Medulla oblongata (tissue), 1 donor: ENCODE measurements around the gene GLO1.
"Not testable (repeated sequence)": the region's sequence is repeated elsewhere in the genome, so short reads cannot be mapped to it uniquely, and the experiment has no call there.

ENCODE experiments used
- DNase-seq: peaks from one replicate; pipeline ENCODE4 v3.0.0-alpha.2; 2015; ENCODE audit errors: extremely low spot score

GLO1 gene

DNA sequence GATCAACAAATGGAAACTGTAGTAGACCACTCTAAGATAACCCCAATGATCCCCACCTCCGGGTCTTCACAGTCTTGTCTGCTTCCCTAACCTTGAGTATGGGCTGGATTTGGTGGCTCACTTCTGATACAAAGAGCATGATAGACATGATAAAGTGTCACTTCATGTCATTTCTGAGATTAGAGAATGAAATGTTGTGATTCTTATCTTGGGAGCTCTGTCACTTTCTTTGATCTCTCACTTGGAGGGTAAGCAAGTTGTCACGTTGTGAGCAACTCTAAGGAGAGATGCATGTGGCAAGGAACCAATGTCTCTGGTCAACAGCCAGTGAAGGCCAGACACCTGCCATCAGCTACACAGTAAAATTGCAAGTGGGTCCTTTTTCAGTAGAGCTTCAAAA, 3.0 kb upstream of the GLO1 start:
- no peak for DNase-seq

DNA sequence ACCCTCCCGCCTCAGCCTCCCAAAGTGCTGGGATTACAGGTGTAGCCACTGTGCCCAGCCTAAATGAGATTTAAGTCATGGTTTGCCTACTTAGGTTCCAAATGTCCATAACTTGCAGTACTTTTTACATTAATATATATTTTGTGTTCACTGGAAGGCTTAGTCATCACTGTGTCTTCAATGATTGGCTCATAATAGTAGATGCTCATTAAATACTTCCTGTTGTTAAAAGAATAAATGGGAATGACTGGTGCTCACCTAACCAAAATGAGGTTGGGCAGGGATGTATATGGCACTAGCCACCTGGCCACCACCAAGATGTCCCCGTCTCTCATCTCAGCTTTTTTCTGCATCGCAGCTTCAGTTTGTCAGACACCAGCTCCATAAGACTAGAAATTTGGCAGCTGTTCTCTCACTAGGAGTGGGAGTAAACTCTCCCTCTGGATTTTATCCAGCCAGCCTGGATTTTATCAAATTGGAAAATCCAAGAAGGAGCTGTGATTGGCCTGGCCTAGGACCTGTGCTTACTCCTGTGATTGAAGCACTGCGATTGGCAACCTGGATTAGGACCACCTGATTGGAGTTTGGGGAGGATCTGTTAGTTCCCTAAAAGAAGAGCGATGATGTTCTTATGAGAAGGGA, 1.1 kb upstream of the GLO1 start:
- DNase-seq, result no peak

DNA sequence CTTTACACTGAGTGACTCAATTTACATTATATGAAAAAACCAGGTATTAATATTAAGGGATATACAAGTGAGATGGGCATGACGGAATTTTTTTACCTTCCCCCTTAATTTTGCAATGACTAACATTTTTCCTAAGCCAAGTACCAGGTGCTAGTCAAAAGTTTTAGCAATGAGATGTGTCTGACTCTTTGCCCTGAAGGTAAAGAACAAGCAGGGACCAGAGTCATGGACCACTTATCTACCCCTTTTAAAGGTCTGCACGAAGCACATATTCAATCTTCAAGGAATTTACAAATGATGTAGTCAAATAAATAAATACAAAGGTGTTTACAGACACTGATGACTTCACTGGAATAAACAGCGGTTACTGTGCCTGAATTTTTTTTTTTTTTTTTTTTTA, 1.4 kb downstream of the GLO1 start:
- no peak for DNase-seq

DNA sequence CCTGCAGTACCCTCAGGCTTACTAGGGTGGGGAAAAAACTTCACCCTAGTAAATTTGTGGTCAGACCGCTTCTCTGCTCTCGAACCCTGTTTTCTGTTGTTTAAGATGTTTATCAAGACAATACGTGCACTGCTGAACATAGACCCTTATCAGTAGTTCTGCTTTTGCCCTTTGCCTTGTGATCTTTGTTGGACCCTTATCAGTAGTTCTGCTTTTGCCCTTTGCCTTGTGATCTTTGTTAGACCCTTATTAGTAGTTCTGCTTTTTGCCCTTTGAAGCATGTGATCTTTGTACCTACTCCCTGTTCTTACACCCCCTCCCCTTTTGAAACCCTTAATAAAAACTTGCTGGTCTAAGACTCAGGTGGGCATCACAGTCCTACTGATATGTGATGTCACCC, 3.2 kb downstream of the GLO1 start:
- not testable (repeated sequence) for DNase-seq

DNA sequence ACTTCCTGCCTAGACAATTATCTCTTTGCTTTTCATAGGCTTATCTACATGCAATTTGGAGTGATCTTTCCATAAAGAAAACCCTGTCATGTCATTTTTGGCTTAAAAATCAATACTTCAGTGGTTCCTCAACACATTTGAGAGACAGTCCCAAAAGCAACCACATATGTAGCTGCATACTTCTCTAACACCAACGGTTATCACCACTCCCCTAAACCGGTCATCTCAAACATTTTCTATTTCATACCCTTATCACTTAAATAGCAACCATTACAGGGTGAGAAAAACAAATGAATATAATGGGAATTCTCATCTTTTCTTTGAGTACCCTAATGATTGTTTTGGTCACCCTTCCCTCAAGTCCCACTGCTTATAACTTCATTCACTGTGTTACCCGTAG, 5.1 kb downstream of the GLO1 start:
- DNase-seq, result no peak

DNA sequence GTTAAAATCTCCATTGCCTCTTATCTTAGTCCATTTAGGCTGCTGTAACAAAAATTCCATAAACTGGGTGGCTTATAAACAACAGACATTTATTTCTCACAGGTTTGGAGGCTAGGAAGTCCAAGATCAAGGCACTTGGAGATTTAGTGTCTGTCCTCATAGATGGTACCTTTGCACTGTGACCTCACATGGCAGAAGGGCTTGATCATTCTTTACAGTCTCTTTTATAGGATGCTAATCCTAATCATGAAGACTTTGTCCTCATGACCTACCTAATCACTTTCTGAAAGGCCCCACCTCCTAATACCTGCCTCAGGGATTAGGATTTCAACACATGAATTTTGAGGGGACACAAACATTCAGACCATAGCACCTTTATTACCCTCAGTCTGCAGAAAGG, 6.6 kb downstream of the GLO1 start:
- no peak for DNase-seq

DNA sequence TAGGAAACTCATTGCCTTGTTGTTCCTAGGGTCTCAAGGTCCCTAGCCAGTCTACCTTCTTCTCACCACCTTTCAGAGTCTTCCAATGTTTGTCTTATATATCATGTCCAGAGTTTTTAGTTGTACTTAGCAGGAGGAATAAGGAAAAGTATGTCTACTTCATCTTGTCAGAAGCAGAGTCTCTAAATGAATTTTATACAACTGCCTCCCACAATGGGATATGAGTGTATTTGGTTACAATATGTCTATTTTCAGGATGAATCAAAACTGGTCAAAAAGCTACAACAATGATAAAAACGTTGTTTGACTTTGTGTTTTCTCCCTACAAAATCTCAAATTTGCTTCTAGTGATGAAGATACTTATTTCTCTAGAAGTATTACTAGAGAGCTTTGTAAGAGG, 7.0 kb downstream of the GLO1 start:
- DNase-seq, result no peak

DNA sequence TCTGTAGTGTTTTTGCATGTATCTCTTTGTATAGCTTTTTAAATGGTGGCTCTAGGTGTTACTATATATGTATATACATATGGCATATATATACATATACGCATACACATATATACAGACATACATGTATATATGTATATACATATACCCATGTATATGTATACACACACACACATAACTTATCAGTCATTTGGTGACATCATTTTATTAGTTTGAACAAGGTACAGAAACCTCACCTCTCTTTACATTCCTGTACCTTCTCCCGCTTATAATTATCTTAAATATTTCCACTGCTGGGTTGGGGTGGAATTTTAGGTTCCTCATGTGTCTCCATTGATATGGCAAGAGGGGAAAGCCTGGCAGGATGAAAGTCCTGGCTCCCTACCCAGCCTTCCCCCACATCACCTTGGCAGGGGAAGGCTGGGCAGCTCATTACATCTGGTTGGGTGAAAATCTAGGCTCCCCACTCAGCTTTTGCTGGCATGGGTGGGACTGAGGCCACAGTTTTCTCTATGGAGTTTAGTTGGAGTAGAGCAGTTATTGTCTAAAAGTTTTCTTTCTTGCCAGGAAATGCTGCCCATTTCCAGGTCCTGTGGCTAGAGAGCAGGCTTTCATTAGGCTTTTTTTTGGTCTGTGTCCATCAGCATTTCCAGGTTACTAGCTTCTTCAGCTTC, 7.6 kb downstream of the GLO1 start:
- DNase-seq, result peak; percentile 69

DNA sequence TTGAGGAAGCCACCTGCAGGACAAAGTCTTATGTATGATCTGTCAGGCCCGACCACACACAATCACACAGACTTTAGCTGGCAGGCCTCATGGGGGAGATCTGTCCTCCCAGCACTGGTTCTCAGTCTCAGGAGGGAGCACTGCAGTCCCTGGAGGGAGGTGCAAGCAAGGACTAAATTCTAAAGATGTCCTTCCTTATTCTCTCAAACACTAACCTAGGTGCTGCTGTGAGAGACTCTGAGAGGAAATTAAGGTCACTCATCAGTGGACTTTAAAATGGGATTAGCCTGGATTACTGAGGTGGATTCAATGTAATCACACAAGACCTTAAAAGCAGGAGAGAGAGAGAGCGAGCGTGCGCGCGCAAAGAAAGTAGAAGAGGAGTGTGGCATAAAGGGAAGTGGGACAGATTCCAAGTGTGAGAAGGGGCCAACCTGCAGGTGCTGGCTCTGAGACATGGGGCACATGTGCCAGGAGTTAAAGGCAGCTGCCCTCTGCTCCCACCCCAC, 14.3 kb downstream of the GLO1 start:
- DNase-seq, result no peak

DNA sequence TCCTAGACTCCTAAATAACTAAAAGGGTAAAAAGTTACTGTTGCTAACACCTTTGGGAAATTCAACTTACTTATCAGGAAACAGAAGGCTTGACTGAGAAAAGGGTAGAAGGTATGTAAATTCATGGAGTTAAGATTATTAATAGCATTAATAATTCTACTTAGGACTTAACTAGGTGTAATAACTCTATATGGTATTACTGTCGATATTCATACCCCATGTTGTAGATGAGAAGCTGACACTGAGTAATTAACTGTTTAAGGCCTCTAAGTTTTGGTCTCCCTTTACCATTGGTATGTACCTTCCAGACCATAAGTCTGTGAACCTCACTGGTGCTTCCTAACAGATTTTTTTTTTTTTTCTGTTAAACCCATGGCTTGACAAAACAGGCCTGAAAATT, 15.4 kb downstream of the GLO1 start:
- no peak for DNase-seq

DNA sequence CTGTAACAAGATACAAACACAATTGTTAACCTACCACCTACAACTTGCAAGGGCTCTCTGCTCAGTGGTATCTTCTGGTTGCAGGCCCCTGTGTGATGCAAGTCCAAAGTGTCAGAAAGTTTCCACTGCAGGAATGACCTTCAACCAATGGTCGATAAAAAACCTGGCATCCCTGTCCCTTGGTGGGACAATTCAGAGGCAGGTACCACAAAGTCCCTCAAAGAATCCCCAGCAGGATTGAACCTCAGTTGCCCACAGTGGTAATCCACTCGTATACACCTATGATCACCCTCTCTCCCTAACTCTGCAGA, 15.9 kb downstream of the GLO1 start:
- DNase-seq, result no peak

DNA sequence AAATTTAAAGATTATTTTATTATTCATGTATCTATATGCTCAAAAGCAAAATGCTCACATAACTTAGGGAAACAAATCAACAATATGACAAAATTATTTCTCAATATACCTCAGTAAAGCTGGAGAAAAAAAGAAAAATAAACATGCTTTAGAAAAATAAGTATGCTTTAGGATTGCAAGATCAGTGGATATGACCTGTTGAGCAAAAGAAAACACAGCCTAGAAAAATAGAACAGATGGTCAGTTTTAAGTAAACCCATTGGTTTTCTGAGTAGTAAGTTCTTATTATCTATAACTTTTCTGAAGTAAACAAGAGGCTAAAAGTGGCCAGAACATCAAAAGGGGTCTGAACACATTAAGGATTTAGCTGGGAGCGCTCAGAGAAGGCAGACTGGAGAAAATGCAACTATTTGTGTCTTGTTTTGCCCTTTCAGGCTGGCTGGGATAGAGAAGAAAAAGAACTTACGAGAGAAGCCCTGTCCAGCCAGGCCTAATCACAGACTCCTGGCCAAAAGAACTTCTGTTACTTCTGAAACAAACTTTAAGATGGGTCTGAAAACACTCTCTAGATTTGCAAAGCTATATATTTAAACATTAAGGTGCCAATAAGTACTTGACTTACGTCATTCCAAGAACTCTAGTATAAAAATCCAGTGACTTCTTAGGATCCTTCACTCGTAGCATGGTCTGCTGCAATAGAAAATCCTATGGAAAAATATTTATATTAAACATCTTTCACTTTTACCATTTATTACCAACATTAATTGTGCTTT, 16.5 kb downstream of the GLO1 start:
- DNase-seq, result peak; percentile 20

DNA sequence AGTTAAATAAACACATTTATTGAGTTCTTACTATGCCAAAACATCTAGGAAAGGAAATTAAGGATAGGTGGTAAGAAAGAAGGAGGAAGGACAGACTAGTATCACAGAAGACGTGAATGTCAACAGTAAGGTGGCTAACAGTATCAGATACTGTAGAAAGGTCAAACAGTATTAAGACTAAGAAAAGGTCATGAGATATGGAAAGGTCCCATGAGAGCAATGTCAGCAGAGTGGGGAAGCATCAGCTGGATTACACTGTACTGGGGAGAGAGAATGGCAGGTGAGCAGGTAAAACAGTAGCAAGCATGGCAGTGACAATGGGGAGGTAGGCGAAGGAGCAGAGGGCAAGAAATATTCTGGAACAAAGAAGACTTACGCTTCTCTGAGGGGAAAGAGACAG, 18.0 kb downstream of the GLO1 start:
- DNase-seq, result no peak

DNA sequence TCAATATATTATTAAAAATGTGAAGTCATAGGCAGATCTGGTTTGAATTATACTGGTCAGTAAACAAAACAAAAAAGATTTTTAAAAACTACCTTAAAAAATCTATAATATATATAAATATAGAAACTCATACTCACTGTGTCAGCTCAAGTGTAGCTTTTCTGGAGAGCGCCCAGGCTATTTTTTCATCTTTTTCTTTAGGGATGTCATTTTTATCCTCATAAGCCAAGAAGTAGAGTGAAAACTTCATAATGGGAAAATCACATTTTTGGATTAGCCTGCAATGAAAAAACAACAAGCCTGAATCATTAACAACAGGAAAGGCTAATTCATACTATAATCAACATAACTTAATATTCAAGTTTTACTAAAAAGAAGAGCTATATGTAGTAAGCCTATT, 18.7 kb downstream of the GLO1 start:
- DNase-seq, result no peak

DNA sequence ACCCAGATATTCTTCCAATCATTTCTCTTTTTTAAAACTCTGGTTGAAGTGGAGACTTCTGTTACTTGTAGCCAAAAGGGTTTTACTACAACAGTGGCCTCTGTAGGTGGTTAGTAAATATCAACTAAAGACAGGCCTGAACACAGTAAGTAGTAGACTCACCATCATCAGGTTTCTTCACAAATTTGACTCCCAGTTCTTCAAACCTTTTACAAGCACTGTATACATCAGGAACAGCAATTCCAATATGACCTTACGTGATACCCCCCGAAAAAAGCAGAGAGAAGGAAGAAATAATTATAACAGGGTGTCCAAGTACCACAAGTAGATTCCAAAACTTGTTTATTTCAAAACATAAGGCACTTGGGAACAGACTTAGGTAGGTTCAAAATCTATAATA, 21.1 kb downstream of the GLO1 start:
- DNase-seq, result no peak

DNA sequence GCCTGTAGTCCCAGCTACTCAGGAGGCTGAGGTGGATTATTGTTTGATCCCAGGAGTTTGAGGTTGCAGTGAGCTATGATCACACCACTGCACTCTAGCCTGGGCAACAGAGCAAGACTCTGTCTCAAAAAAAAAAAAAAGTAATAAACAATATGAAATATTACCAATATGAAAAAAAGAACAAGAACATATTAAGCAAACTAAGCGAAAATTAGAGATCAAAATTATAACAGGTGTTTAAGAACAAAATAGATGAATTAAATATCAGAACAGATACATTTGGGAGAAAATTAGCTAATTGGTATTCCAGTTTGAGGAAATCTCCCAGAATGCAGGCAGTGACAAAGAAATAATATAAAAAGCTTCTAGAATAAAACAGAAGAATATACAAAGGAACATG, 23.3 kb downstream of the GLO1 start:
- no peak for DNase-seq

DNA sequence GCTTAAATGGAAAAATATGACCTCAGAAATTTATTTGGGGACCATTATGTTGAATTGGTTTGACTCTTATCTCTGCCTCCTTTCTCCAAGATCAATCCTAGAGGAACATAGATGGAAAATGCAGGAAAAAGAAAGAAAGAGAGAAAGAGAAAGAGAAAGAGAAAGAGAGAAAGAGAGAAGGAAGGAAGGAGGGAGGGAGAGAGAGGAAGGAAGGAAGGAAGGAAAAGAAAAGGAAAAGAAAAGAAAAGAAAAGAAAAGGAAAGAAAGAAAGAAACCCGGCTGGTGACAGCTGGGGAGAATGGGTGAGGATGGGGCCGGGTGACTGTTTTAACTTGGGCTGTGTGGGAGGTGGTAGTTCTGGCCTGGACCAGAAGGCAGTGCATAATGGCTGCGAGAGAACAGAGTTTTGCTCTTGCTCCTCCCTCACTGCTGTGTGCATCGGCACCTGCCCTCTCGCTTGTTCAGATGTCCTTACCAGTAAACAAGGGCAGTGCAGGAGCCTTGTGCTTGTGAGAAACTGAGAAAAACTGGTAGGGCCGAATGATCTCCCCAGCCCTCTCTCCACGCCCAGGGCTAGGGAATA, 24.7 kb downstream of the GLO1 start:
- no peak for DNase-seq

DNA sequence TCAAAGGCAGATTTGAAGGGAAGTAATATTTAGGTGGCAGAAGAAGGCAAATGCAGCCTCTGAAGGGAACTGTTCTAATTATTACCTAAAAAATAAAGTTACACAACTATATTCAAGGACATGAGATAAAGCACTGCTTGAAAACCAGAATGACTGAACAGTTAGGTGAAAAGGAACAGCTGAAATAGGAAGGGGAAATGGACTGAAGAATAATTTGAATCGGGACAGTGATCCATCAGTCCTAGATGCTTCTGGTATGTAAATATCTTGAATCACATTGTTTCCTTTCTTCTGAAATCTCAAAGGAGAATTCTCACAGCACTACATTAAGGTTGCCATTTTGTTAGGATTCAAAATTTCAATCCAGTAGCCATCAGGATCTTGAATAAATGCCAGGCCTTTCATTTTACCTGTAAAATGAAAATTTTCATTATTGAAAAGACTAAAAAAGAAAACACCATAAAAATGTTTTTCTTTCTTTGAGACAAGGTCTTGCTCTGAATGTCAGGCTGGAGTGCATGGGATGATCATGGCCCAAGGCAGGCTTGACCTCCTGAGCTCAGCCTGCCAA, 25.9 kb downstream of the GLO1 start:
- no peak for DNase-seq

DNA sequence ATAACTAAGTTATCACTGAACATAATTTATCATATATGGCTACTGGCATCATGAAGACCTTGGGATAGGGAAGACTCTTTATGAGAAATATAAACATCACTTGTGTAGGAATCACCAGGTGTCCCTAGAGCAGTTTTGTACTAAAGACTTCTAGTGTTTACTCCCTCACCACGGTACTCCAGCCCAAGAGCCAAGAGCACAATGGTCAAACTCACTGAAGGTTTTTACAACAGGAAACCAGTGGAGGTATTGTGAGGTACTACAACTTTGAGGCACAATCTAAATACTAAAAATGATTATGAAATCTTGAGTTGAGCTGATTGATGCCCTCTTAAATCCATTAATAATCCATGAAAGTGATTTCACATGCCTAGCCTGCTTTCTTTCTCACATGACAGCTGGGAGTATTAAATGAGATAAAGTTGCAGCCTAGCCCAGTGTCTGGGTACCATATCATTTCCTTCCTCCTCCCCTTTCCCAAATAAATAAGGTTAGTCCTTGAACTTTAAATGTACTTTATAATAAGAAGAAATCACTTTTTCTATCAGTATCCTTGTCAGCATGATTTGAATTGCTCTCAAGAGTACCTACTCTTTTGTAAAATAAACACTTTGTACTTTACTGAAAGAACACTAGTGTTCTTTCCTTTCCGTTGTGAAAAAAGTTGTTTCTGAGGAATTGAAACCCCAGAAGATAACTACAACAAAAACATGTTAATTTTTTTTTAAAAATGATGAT, 26.5 kb downstream of the GLO1 start:
- DNase-seq, result no peak

DNA sequence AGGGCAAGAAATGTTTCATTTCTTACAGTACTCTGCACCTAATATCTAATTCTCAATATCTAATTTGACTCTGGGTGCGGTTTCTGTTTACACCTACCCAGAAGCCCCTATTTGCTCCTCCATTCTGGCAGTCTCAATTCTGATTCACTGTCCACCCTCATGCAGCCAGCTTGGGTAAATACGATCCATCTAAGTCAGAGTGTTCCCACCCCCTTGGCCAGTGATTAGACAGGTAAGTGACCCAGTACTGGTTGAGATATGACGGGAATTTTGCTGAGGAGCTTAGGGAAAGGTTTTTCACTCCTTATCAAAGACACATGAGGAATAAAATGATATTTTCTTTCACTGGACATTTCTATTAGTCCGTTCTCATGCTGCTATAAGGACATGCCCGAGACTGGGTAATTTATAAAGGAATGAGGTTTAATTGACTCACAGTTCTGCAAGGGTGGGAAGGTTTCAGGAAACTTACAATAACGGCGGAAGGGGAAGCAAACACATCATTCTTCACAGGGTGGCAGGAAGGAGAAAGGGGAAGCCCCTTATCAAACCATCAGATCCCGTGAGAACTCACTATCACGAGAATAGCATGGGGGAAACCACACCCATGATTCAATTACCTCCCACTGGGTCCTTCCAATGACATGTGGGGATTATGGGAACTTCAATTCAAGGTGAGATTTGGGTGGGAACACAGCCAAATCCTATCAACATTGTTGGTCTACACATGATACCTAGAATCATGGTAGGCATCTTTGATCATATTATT, 29.4 kb downstream of the GLO1 start:
- no peak for DNase-seq

DNA sequence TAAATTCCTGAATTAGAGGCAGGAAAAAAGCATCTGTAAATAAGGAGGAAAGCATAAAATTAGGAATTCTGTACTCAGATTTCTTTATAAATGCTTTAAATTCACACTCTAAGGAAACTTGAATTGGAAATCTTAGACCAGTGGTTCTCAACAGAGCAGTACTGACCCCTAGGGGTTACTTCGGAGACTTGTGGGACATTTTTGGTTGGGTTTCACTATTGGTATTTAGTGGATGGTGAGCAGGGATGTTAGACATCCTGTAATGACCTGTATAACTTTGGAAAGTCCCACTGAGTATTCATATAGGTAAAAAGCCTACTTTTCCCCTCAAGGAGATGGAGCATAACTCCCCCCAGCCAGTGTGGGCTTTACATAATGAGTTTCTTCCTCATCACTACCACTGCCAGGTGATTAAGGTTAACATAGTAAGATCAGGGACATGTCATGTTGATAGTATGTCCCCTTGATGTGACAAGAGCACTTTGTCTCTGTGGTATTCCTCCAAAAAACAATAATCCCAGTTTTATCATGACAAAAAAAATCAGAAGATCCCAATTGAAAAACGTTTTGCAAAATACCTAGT, 31.0 kb downstream of the GLO1 start:
- peak; percentile 63 for DNase-seq
